Central memory CD8-positive, alpha-beta T cell (primary cell): ENCODE measurements around the gene ZNF597.
A peak's percentile ranks its signal among the peaks of the same experiment; 100 is the strongest.

Source experiments
- ATAC-seq: fragments of 150-1000 bp; cut with Tn5 transposase; replicated peaks from 2 replicates; pipeline ENCODE4 v1.10.0; 2022; ENCODE audit warnings: mild to moderate bottlenecking, moderate FRiP score, moderate number of reproducible peaks; ENCODE audit not compliant: poor library complexity, severe bottlenecking; ENCODE audit errors: extremely low read depth
- DNase-seq, 2 donors: peaks; one replicate each; pipeline ENCODE4 v3.0.0; 2021; ENCODE audit warnings: low spot score in 2 of 2
- H3K27ac Mint-ChIP-seq: one replicate; pipeline ENCODE4 v1.8.0; 2022; ENCODE audit warnings: low read depth, mild to moderate bottlenecking, moderate library complexity, mixed read lengths
- H3K27me3 Mint-ChIP-seq: one replicate; pipeline ENCODE4 v1.8.0; 2022; ENCODE audit warnings: mixed read lengths
- H3K36me3 Mint-ChIP-seq: one replicate; pipeline ENCODE4 v1.8.0; 2022; ENCODE audit warnings: mild to moderate bottlenecking, moderate library complexity, mixed read lengths; ENCODE audit not compliant: insufficient read depth
- H3K4me1 Mint-ChIP-seq: one replicate; pipeline ENCODE4 v1.8.0; 2022; ENCODE audit warnings: mixed read lengths
- H3K4me3 Mint-ChIP-seq: one replicate; pipeline ENCODE4 v1.8.0; 2022; ENCODE audit warnings: mild to moderate bottlenecking, moderate library complexity, mixed read lengths
- H3K9me3 Mint-ChIP-seq: one replicate; pipeline ENCODE4 v1.8.0; 2022; ENCODE audit warnings: mixed read lengths

ZNF597 gene

GRCh38 chr16:3458852-3459361, 15.6 kb upstream of the ZNF597 start:
- peaks cover 15% of the 10 kb centered on the region for H3K36me3 Mint-ChIP-seq
- H3K4me3 Mint-ChIP-seq: peak overlapping the region; percentile 86

GRCh38 chr16:3458278-3458851, 15.1 kb upstream of the ZNF597 start:
- ATAC-seq (peak; percentile 4), DNase-seq (no peak)
- Mint-ChIP-seq H3K27me3 (no peaks in the 10 kb centered on the region), H3K4me3 (peak overlapping the region; percentile 86), H3K4me1 (peaks cover 41% of the 10 kb centered on the region), H3K27ac (peak overlapping the region; percentile 89), H3K36me3 (peaks cover 15% of the 10 kb centered on the region), H3K9me3 (no peaks in the 10 kb centered on the region)

More at GRCh38 chr16:3458852-3459361, 15.6 kb upstream of the ZNF597 start:
- peaks cover 41% of the 10 kb centered on the region for H3K4me1 Mint-ChIP-seq
- no peaks in the 10 kb centered on the region for H3K27me3 Mint-ChIP-seq
- H3K9me3 Mint-ChIP-seq: no peaks in the 10 kb centered on the region
- peak overlapping the region; percentile 89 for H3K27ac Mint-ChIP-seq
- DNase-seq (no peak), ATAC-seq (no peak)

- no peaks in the 10 kb centered on the region for H3K27me3 Mint-ChIP-seq
- H3K4me3 Mint-ChIP-seq: peak overlapping the region; percentile 86
- peak overlapping the region; percentile 89 for H3K27ac Mint-ChIP-seq
- H3K9me3 Mint-ChIP-seq: no peaks in the 10 kb centered on the region
- DNase-seq (peak; percentile 87 to 90), ATAC-seq (peak; percentile 90)
- H3K36me3 Mint-ChIP-seq: peaks cover 15% of the 10 kb centered on the region
- H3K4me1 Mint-ChIP-seq: peaks cover 40% of the 10 kb centered on the region
Measured at GRCh38 chr16:3457434-3458252, 14.3 kb upstream of the ZNF597 start.

- DNase-seq: no peak
- Mint-ChIP-seq H3K36me3 (peaks cover 20% of the 10 kb centered on the region), H3K9me3 (no peaks in the 10 kb centered on the region), H3K4me1 (peaks cover 13% of the 10 kb centered on the region), H3K27ac (no peak overlapping the region), H3K4me3 (no peak overlapping the region), H3K27me3 (no peaks in the 10 kb centered on the region)
- no peak for ATAC-seq
Measured at GRCh38 chr16:3454631-3455147, 11.4 kb upstream of the ZNF597 start.

GRCh38 chr16:3454093-3454492, 10.8 kb upstream of the ZNF597 start:
- H3K27me3 Mint-ChIP-seq: no peaks in the 10 kb centered on the region
- H3K27ac Mint-ChIP-seq: no peak overlapping the region
- H3K4me1 Mint-ChIP-seq: peaks cover 7% of the 10 kb centered on the region
- peaks cover 19% of the 10 kb centered on the region for H3K36me3 Mint-ChIP-seq
- ATAC-seq: no peak
- no peaks in the 10 kb centered on the region for H3K9me3 Mint-ChIP-seq
- no peak overlapping the region for H3K4me3 Mint-ChIP-seq
- no peak for DNase-seq

GRCh38 chr16:3444032-3444388, 706 bp upstream of the ZNF597 start:
- Mint-ChIP-seq H3K27me3 (no peaks in the 10 kb centered on the region), H3K27ac (peak overlapping the region; percentile 99), H3K4me3 (peak overlapping the region; percentile 98), H3K9me3 (no peaks in the 10 kb centered on the region), H3K36me3 (peaks cover 22% of the 10 kb centered on the region), H3K4me1 (peaks cover 21% of the 10 kb centered on the region)
- peak in 1 of 2 donors; percentile 15 for DNase-seq
- peak; percentile 73 for ATAC-seq

GRCh38 chr16:3439637-3440036, 3.7 kb downstream of the ZNF597 start:
- H3K27ac Mint-ChIP-seq: no peak overlapping the region

GRCh38 chr16:3434373-3434772, 8.9 kb downstream of the ZNF597 start:
- peak overlapping the region; percentile 39 for H3K27ac Mint-ChIP-seq
- no peaks in the 10 kb centered on the region for H3K27me3 Mint-ChIP-seq
- H3K4me3 Mint-ChIP-seq: no peak overlapping the region
- peaks cover 10% of the 10 kb centered on the region for H3K36me3 Mint-ChIP-seq
- ATAC-seq: no peak
- H3K9me3 Mint-ChIP-seq: no peaks in the 10 kb centered on the region
- no peak for DNase-seq
- peaks cover 14% of the 10 kb centered on the region for H3K4me1 Mint-ChIP-seq

More at GRCh38 chr16:3439637-3440036, 3.7 kb downstream of the ZNF597 start:
- no peak overlapping the region for H3K4me3 Mint-ChIP-seq
- H3K4me1 Mint-ChIP-seq: peaks cover 21% of the 10 kb centered on the region
- ATAC-seq (no peak), DNase-seq (no peak)
- H3K27me3 Mint-ChIP-seq: no peaks in the 10 kb centered on the region
- H3K9me3 Mint-ChIP-seq: no peaks in the 10 kb centered on the region
- H3K36me3 Mint-ChIP-seq: peaks cover 24% of the 10 kb centered on the region

GRCh38 chr16:3431779-3432219, 11.5 kb downstream of the ZNF597 start:
- peak overlapping the region; percentile 35 for H3K27ac Mint-ChIP-seq
- H3K27me3 Mint-ChIP-seq: no peaks in the 10 kb centered on the region
- peaks cover 4% of the 10 kb centered on the region for H3K36me3 Mint-ChIP-seq
- H3K4me1 Mint-ChIP-seq: peaks cover 14% of the 10 kb centered on the region
- H3K4me3 Mint-ChIP-seq: peak overlapping the region; percentile 47
- peak; percentile 32 to 40 for DNase-seq
- ATAC-seq: peak; percentile 83
- no peaks in the 10 kb centered on the region for H3K9me3 Mint-ChIP-seq

- peaks cover 3% of the 10 kb centered on the region for H3K36me3 Mint-ChIP-seq
- no peaks in the 10 kb centered on the region for H3K4me1 Mint-ChIP-seq
- H3K4me3 Mint-ChIP-seq: no peak overlapping the region
- DNase-seq (no peak), ATAC-seq (no peak)
- peaks cover 17% of the 10 kb centered on the region for H3K9me3 Mint-ChIP-seq
- no peaks in the 10 kb centered on the region for H3K27me3 Mint-ChIP-seq
- peak overlapping the region; percentile 68 for H3K27ac Mint-ChIP-seq
Measured at GRCh38 chr16:3413730-3414379, 29.4 kb downstream of the ZNF597 start.

- peaks cover 9% of the 10 kb centered on the region for H3K36me3 Mint-ChIP-seq
- H3K27ac Mint-ChIP-seq: no peak overlapping the region
Measured at GRCh38 chr16:3408561-3409197, 34.6 kb downstream of the ZNF597 start.

More at GRCh38 chr16:3408561-3409197, 34.6 kb downstream of the ZNF597 start:
- Mint-ChIP-seq H3K9me3 (peaks cover 18% of the 10 kb centered on the region), H3K27me3 (no peaks in the 10 kb centered on the region), H3K4me1 (no peaks in the 10 kb centered on the region), H3K4me3 (no peak overlapping the region)
- DNase-seq (no peak), ATAC-seq (no peak)
